ENCODE results near the gene STAG1. TPM values are rescaled to one million over a fixed set of nuclear protein-coding genes. Genes with fewer than 3 reads are reported as not detected.
"Not testable (repeated sequence)": the region's sequence is repeated elsewhere in the genome, so short reads cannot be mapped to it uniquely, and the experiment has no call there.

Gene STAG1
- polyA plus RNA-seq, 1 donor from 2014 or later: 30.8 TPM

- H3K79me2 ChIP-seq (replicated peaks; ENCODE audit: insufficient read depth, low read length); H3K9me3 ChIP-seq (ENCODE audit: low read length); H3K4me2 ChIP-seq (ENCODE audit: low read length); H3K9ac ChIP-seq (ENCODE audit: low read length); H2AFZ ChIP-seq (ENCODE audit: low read depth, low read length); H3K27ac ChIP-seq (ENCODE audit: low read length); H3K27me3 ChIP-seq (ENCODE audit: insufficient read depth, low read depth, low read length); H4K20me1 ChIP-seq (ENCODE audit: insufficient read depth); H3F3A ChIP-seq (ENCODE audit: insufficient read depth, low read length, poor library complexity, severe bottlenecking); H3K36me3 ChIP-seq (ENCODE audit: insufficient read depth, low read length); H3K4me3 ChIP-seq (ENCODE audit: low read length); H3K9me2 ChIP-seq (ENCODE audit: insufficient read depth, low read length): not testable (repeated sequence)
Observed at GRCh38 chr3:136606216-136606615, 146.0 kb downstream of the STAG1 start.

DNA sequence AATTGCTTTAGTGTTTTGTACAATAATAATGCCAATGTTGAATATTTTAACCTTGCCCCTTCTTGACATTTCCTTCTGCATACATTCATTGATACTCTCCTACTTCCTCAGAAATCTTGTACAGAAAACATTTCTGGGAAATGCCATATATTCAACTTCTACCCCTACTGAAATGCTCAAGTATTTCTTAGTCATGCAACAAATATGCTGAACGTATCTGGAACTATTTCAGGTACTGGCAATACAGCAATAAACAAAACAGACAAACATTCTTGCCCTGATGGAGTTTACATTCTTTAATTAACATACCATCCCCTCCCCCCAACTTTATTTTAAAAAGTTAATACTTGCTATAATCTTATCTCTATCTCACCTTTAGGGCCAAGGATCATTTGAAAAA lies 147.2 kb downstream of the STAG1 start:
- Histone ChIP-seq H3K9me3 (ENCODE audit: low read length) (no peaks in the 10 kb centered on the region), H3K27me3 (ENCODE audit: insufficient read depth, low read depth, low read length) (no peaks in the 10 kb centered on the region), H2AFZ (ENCODE audit: low read depth, low read length) (no peak overlapping the region), H4K20me1 (ENCODE audit: insufficient read depth) (no peaks in the 10 kb centered on the region), H3F3A (ENCODE audit: insufficient read depth, low read length, poor library complexity, severe bottlenecking) (no peaks in the 10 kb centered on the region), H3K79me2 (replicated peaks; ENCODE audit: insufficient read depth, low read length) (no peaks in the 10 kb centered on the region), H3K9me2 (ENCODE audit: insufficient read depth, low read length) (no peaks in the 10 kb centered on the region), H3K9ac (ENCODE audit: low read length) (no peak overlapping the region), H3K4me3 (ENCODE audit: low read length) (no peak overlapping the region), H3K27ac (ENCODE audit: low read length) (no peak overlapping the region), H3K4me2 (ENCODE audit: low read length) (no peak overlapping the region), H3K36me3 (ENCODE audit: insufficient read depth, low read length) (no peaks in the 10 kb centered on the region)
- TF ChIP-seq RAD21 (conservative IDR thresholded peaks at IDR 0.05) (no peak), EZH2 (IDR thresholded peaks at IDR 0.05; ENCODE audit: borderline replicate concordance, insufficient read depth, low read length, poor library complexity, severe bottlenecking) (no peak), POLR2AphosphoS5 (IDR thresholded peaks at IDR 0.05) (no peak), TAF1 (IDR thresholded peaks at IDR 0.05; ENCODE audit: low read depth) (no peak), CTCF (IDR thresholded peaks at IDR 0.05; ENCODE audit: poor library complexity, severe bottlenecking) (no peak), SMC3 (conservative IDR thresholded peaks at IDR 0.05; ENCODE audit: poor library complexity) (no peak), EP300 (conservative IDR thresholded peaks at IDR 0.05; ENCODE audit: poor library complexity, severe bottlenecking) (no peak), MXI1 (conservative IDR thresholded peaks at IDR 0.05; ENCODE audit: poor library complexity, severe bottlenecking) (no peak)
- TF ChIP-seq, protein P1, sequence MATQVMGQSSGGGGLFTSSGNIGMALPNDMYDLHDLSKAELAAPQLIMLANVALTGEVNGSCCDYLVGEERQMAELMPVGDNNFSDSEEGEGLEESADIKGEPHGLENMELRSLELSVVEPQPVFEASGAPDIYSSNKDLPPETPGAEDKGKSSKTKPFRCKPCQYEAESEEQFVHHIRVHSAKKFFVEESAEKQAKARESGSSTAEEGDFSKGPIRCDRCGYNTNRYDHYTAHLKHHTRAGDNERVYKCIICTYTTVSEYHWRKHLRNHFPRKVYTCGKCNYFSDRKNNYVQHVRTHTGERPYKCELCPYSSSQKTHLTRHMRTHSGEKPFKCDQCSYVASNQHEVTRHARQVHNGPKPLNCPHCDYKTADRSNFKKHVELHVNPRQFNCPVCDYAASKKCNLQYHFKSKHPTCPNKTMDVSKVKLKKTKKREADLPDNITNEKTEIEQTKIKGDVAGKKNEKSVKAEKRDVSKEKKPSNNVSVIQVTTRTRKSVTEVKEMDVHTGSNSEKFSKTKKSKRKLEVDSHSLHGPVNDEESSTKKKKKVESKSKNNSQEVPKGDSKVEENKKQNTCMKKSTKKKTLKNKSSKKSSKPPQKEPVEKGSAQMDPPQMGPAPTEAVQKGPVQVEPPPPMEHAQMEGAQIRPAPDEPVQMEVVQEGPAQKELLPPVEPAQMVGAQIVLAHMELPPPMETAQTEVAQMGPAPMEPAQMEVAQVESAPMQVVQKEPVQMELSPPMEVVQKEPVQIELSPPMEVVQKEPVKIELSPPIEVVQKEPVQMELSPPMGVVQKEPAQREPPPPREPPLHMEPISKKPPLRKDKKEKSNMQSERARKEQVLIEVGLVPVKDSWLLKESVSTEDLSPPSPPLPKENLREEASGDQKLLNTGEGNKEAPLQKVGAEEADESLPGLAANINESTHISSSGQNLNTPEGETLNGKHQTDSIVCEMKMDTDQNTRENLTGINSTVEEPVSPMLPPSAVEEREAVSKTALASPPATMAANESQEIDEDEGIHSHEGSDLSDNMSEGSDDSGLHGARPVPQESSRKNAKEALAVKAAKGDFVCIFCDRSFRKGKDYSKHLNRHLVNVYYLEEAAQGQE (IDR thresholded peaks at IDR 0.05; ENCODE audit: borderline replicate concordance): no peak

DNA sequence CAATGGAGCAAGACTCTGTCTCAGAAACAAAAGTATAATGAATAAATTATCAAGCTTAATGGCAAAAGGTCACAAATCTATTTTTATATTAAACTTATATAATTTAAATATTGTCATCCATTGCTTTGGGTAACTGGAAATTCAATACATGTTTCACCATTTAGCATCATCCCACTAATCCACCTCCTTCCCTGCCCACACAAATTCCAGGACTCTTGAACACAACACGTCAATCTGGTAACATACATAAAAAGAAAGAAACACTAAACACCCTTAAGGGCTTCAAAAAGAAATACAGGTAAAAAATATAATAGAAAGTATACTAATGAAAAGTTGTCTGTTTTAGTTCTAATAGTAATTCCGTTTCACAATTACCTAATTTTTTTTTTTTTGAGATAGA lies 149.4 kb downstream of the STAG1 start:
- Histone ChIP-seq H3K9ac (ENCODE audit: low read length) (no peak overlapping the region), H3K9me3 (ENCODE audit: low read length) (no peaks in the 10 kb centered on the region), H4K20me1 (ENCODE audit: insufficient read depth) (no peaks in the 10 kb centered on the region), H3K9me2 (ENCODE audit: insufficient read depth, low read length) (no peaks in the 10 kb centered on the region), H2AFZ (ENCODE audit: low read depth, low read length) (no peak overlapping the region), H3K27ac (ENCODE audit: low read length) (no peak overlapping the region), H3K36me3 (ENCODE audit: insufficient read depth, low read length) (no peaks in the 10 kb centered on the region), H3K4me2 (ENCODE audit: low read length) (no peak overlapping the region), H3K27me3 (ENCODE audit: insufficient read depth, low read depth, low read length) (no peaks in the 10 kb centered on the region), H3F3A (ENCODE audit: insufficient read depth, low read length, poor library complexity, severe bottlenecking) (no peaks in the 10 kb centered on the region), H3K79me2 (replicated peaks; ENCODE audit: insufficient read depth, low read length) (no peaks in the 10 kb centered on the region), H3K4me3 (ENCODE audit: low read length) (no peak overlapping the region)
- TF ChIP-seq MXI1 (conservative IDR thresholded peaks at IDR 0.05; ENCODE audit: poor library complexity, severe bottlenecking) (no peak), TAF1 (IDR thresholded peaks at IDR 0.05; ENCODE audit: low read depth) (no peak), EP300 (conservative IDR thresholded peaks at IDR 0.05; ENCODE audit: poor library complexity, severe bottlenecking) (no peak)

All from neural cell (in vitro differentiated cells).